GM12878 (cell line): ENCODE measurements around the gene ST13. TPM values are rescaled to one million over a fixed set of nuclear protein-coding genes. Genes with fewer than 3 reads are reported as not detected.

Experiments used
- ATAC-seq: fragments of 200-7000 bp; cut with Tn5 transposase; 3 replicates; pipeline ENCODE4 v1.9.1; 2020; ENCODE audit warnings: mild to moderate bottlenecking, moderate library complexity
- BruUV-seq: library from RNA; stranded (reverse); fragments of 400-500 nt; replicated peaks from 2 replicates; lab custom pipeline; 2021; lab: Mats Ljungman, UMichigan
- CTCF ChIA-PET: fragments of 300-600 bp; sonication (Branson Sonifier 250); formaldehyde crosslinking; extraction: SDS; loops from one replicate; lab custom pipeline; 2021; ENCODE audit warnings: inconsistent platforms; lab: Yijun Ruan, JAX
- POLR2A ChIA-PET: fragments of 350-600 bp; formaldehyde crosslinking; extraction: SDS; loops from one replicate; lab custom pipeline; 2021; ENCODE audit warnings: inconsistent platforms; lab: Charles Lee
- RAD21 ChIA-PET: fragments of 300-600 bp; sonication (Branson Sonifier 250); formaldehyde crosslinking; loops from one replicate; lab custom pipeline; 2023; ENCODE audit warnings: antibody characterized with exemption; ENCODE audit not compliant: unreplicated experiment; lab: Charles Lee
- SMC1A ChIA-PET: fragments of 300-600 bp; sonication (Branson Sonifier 250); formaldehyde crosslinking; loops from one replicate; lab custom pipeline; 2023; ENCODE audit not compliant: unreplicated experiment, uncharacterized antibody; lab: Charles Lee
- DNase-seq: peaks from one replicate; pipeline ENCODE4 v3.0.0-alpha.2; 2011; ENCODE audit warnings: low read depth, low spot score
- FAIRE-seq: peaks from 3 replicates; lab custom pipeline; 2011; peaks lifted over from hg19 to GRCh38; lab: Jason Lieb, UNC
- H2AFZ ChIP-seq: 2 replicates; pipeline ENCODE4 v1.6.0; 2011; ENCODE audit warnings: low read depth, low read length, control low read depth; ENCODE audit not compliant: control insufficient read depth
- H3K27ac ChIP-seq: 2 replicates; pipeline ENCODE4 v1.5.1; 2011; ENCODE audit warnings: control low read depth; ENCODE audit not compliant: control insufficient read depth, insufficient read depth
- H3K27me3 ChIP-seq, 2 experiments: replicated peaks in 1 of 2; 2 replicates each; pipeline versions ENCODE4 v1.6.0 to v1.6.1; 2011; ENCODE audit warnings: low read length in 1 of 2; ENCODE audit not compliant: control insufficient read depth in 2 of 2, insufficient read depth in 2 of 2
- H3K36me3 ChIP-seq, 2 experiments: 2 replicates each; pipeline ENCODE4 v1.5.1; 2011; ENCODE audit warnings: low read length in 1 of 2; ENCODE audit not compliant: control insufficient read depth in 2 of 2, insufficient read depth in 2 of 2
- H3K4me1 ChIP-seq: 2 replicates; pipeline ENCODE4 v1.6.1; 2011; ENCODE audit warnings: mild to moderate bottlenecking, low read length, moderate library complexity, mixed read lengths; ENCODE audit not compliant: control insufficient read depth, insufficient read depth
- H3K4me2 ChIP-seq: 2 replicates; pipeline ENCODE4 v1.6.0; 2011; ENCODE audit warnings: control low read depth; ENCODE audit not compliant: control insufficient read depth, insufficient read depth
- H3K4me3 ChIP-seq: fragments of 200-600 bp; sonication (generic); 2 replicates; pipeline ENCODE4 v1.5.1; 2016
- H3K79me2 ChIP-seq: 2 replicates; pipeline ENCODE4 v1.6.0; 2011; ENCODE audit warnings: low read length; ENCODE audit not compliant: control insufficient read depth, insufficient read depth
- H3K9ac ChIP-seq: 2 replicates; pipeline ENCODE4 v1.8.0; 2011; ENCODE audit warnings: low read length, control low read depth, mixed read lengths; ENCODE audit not compliant: control insufficient read depth, insufficient read depth
- H3K9me3 ChIP-seq: replicated peaks from 3 replicates; pipeline ENCODE4 v1.5.1; 2011; ENCODE audit warnings: mild to moderate bottlenecking, low read length; ENCODE audit not compliant: control insufficient read depth, insufficient read depth
- H4K20me1 ChIP-seq: 2 replicates; pipeline ENCODE4 v1.6.0; 2011; ENCODE audit not compliant: control insufficient read depth, insufficient read depth
- BHLHE40 ChIP-seq, 2 experiments: fragments of 450-650 bp in 1 of 2; IDR thresholded peaks; 2 replicates each; pipeline ENCODE4 v1.6.1; 2011 to 2017; ENCODE audit warnings: low read depth in 2 of 2, borderline replicate concordance in 1 of 2, improper control_type of control experiment in 1 of 2, low read length in 1 of 2, mild to moderate bottlenecking in 1 of 2
- ETV6 ChIP-seq, 2 experiments: fragments of 450-650 bp in 1 of 2; IDR thresholded peaks in 1 of 2; conservative IDR thresholded peaks in 1 of 2; 2 replicates each; pipeline ENCODE4 v1.6.1; 2014; ENCODE audit warnings: antibody characterized with exemption in 1 of 2, borderline replicate concordance in 1 of 2, low read depth in 1 of 2, mild to moderate bottlenecking in 1 of 2, moderate library complexity in 1 of 2
- NFXL1 ChIP-seq: fragments of 450-650 bp; IDR thresholded peaks from 2 replicates; pipeline ENCODE4 v1.6.1; 2017; ENCODE audit warnings: antibody characterized with exemption, mild to moderate bottlenecking, borderline replicate concordance
- PAX8 ChIP-seq: fragments of 450-650 bp; IDR thresholded peaks from 2 replicates; pipeline ENCODE4 v1.6.1; 2017; ENCODE audit warnings: mild to moderate bottlenecking, moderate library complexity
- POU2F2 ChIP-seq: IDR thresholded peaks from 3 replicates; pipeline ENCODE4 v1.6.1; 2011; ENCODE audit warnings: low read depth, mild to moderate bottlenecking, low read length, borderline replicate concordance
- SUPT20H ChIP-seq: IDR thresholded peaks from 2 replicates; pipeline ENCODE4 v1.6.1; 2011; ENCODE audit warnings: low read depth, mild to moderate bottlenecking, low read length, moderate library complexity, borderline replicate concordance; ENCODE audit not compliant: control insufficient read depth
- WGBS: methylation state at CpG from one replicate; pipeline ENCODE4 v1.1.6; 2016; ENCODE audit warnings: low lambda C conversion rate; ENCODE audit not compliant: insufficient replicate concordance, insufficient coverage; ENCODE audit errors: missing lambda C conversion rate; 5-methylcytosine and 5-hydroxymethylcytosine counted together
- in situ Hi-C: fragments of 300-500 bp; cut with MboI; formaldehyde crosslinking; loops from 9 replicates; pipeline ENCODE4 v1.14.3; 2018; ENCODE audit warnings: mixed read lengths
- intact Hi-C: fragments of 100-400 bp; cut with micrococcal nuclease; formaldehyde crosslinking; loops from one replicate; pipeline ENCODE4 v1.14.2; 2022; ENCODE audit not compliant: unreplicated experiment
- polyA plus RNA-seq, 11 experiments: library from polyadenylated mRNA; depleted of rRNA in 4 of 11; unstranded in 6 of 11; stranded (reverse) in 5 of 11; fragments of >200 nt; fragmentation: Nextera tagmentation in 4 of 11; fragmentation: Illumina TruSeq in 1 of 11; extraction: Ambion mirVana in 4 of 11; extraction: Trizol in 1 of 11; gene quantifications; 1 replicate in 1 of 11; 2 replicates in 10 of 11; pipeline versions ENCODE4 v1.2.1 to v1.2.3, GENCODE V29; 2011 to 2016; ENCODE audit warnings: inconsistent platforms in 2 of 11, missing spikeins in 2 of 11, low read depth in 1 of 11
- total RNA-seq, 4 experiments: library from RNA; depleted of rRNA in 3 of 4; stranded (reverse); fragments of >200 nt in 3 of 4; fragmentation: Illumina TruSeq in 1 of 4; extraction: Trizol in 1 of 4; gene quantifications; 2 replicates each; pipeline versions ENCODE4 v1.2.1 to v1.2.3, GENCODE V29; 2013 to 2021
- TF ChIP-seq, protein P1 (sequence below): fragments of 450-650 bp; IDR thresholded peaks from 2 replicates; pipeline ENCODE4 v1.6.1; 2017; ENCODE audit warnings: mild to moderate bottlenecking, moderate library complexity
- TF ChIP-seq, protein P2 (sequence below): IDR thresholded peaks from 2 replicates; pipeline ENCODE4 v1.6.1; 2011; ENCODE audit warnings: low read depth, low read length, improper control_type of control experiment, borderline replicate concordance
- TF ChIP-seq, protein P3 (sequence below): fragments of 450-650 bp; formaldehyde crosslinking; IDR thresholded peaks from 2 replicates; pipeline ENCODE4 v1.4.0; 2020; ENCODE audit warnings: mild to moderate bottlenecking, moderate library complexity

Gene ST13
- total and polyA plus RNA-seq, 10 of the 15 experiments (the other 5 are each of a cell fraction or from before 2014, with no cell fraction given), result 52.5 to 286 (median 181) TPM

DNA sequence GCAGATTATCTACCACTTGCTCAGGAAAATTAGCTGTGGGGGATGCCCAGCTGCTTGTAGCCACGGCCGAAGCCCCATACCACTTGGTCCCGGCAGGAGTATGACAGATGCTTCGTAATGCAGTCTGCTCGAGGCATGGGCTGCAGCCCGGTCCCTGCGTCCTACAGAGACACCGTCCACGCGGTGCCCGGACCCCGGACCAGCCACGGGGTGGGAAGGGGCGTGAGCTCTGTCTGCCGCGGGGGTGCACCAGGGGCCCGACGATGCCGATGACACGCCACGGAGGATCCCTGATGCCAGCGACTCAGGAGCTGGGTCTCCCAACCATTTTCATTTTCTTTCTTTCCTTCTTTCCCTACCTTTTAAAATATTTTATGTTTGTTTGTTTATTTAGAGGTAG is 67.3 kb downstream of the ST13 start:
- over 99% methylated on average over 22 of the region's 22 CpGs for WGBS
- H2AFZ ChIP-seq, result no peak overlapping the region
- FAIRE-seq, result no peak
- no peak for ATAC-seq
- no peaks in the 10 kb centered on the region for H3K27me3 ChIP-seq
- ChIA-PET POLR2A (interaction anchor here (1.2 kb wide), 1 partner anchor 12 kb away, joined by 3 read pairs; no protein-coding TSS in a partner anchor), SMC1A (no interaction called here), CTCF (no interaction called here), RAD21 (interaction anchor here (0.6 kb wide), 1 partner anchor 424 kb away, joined by 4 read pairs; no protein-coding TSS in a partner anchor)
- H3K27ac ChIP-seq, result no peak overlapping the region
- H3K4me1 ChIP-seq, result no peaks in the 10 kb centered on the region; the same call in 1 of the 2 replicates
- peaks cover 2 to 19% of the 10 kb centered on the region in 2 experiments for H3K36me3 ChIP-seq
- no peaks in the 10 kb centered on the region for H3K9me3 ChIP-seq
- in situ Hi-C loops, result no loop called here
- no peaks in the 10 kb centered on the region for H4K20me1 ChIP-seq
- no peak overlapping the region for H3K4me2 ChIP-seq
- no TSS peak for BruUV-seq
- DNase-seq, result no peak
- intact Hi-C loops, result no loop called here
- no peak overlapping the region for H3K4me3 ChIP-seq
- no peaks in the 10 kb centered on the region for H3K79me2 ChIP-seq
- no peak overlapping the region for H3K9ac ChIP-seq
- TF ChIP-seq, protein P1, sequence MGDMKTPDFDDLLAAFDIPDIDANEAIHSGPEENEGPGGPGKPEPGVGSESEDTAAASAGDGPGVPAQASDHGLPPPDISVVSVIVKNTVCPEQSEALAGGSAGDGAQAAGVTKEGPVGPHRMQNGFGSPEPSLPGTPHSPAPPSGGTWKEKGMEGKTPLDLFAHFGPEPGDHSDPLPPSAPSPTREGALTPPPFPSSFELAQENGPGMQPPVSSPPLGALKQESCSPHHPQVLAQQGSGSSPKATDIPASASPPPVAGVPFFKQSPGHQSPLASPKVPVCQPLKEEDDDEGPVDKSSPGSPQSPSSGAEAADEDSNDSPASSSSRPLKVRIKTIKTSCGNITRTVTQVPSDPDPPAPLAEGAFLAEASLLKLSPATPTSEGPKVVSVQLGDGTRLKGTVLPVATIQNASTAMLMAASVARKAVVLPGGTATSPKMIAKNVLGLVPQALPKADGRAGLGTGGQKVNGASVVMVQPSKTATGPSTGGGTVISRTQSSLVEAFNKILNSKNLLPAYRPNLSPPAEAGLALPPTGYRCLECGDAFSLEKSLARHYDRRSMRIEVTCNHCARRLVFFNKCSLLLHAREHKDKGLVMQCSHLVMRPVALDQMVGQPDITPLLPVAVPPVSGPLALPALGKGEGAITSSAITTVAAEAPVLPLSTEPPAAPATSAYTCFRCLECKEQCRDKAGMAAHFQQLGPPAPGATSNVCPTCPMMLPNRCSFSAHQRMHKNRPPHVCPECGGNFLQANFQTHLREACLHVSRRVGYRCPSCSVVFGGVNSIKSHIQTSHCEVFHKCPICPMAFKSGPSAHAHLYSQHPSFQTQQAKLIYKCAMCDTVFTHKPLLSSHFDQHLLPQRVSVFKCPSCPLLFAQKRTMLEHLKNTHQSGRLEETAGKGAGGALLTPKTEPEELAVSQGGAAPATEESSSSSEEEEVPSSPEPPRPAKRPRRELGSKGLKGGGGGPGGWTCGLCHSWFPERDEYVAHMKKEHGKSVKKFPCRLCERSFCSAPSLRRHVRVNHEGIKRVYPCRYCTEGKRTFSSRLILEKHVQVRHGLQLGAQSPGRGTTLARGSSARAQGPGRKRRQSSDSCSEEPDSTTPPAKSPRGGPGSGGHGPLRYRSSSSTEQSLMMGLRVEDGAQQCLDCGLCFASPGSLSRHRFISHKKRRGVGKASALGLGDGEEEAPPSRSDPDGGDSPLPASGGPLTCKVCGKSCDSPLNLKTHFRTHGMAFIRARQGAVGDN, result no peak
- TF ChIP-seq, protein P2, sequence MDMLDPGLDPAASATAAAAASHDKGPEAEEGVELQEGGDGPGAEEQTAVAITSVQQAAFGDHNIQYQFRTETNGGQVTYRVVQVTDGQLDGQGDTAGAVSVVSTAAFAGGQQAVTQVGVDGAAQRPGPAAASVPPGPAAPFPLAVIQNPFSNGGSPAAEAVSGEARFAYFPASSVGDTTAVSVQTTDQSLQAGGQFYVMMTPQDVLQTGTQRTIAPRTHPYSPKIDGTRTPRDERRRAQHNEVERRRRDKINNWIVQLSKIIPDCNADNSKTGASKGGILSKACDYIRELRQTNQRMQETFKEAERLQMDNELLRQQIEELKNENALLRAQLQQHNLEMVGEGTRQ, result no peak
- TF ChIP-seq, protein P3, sequence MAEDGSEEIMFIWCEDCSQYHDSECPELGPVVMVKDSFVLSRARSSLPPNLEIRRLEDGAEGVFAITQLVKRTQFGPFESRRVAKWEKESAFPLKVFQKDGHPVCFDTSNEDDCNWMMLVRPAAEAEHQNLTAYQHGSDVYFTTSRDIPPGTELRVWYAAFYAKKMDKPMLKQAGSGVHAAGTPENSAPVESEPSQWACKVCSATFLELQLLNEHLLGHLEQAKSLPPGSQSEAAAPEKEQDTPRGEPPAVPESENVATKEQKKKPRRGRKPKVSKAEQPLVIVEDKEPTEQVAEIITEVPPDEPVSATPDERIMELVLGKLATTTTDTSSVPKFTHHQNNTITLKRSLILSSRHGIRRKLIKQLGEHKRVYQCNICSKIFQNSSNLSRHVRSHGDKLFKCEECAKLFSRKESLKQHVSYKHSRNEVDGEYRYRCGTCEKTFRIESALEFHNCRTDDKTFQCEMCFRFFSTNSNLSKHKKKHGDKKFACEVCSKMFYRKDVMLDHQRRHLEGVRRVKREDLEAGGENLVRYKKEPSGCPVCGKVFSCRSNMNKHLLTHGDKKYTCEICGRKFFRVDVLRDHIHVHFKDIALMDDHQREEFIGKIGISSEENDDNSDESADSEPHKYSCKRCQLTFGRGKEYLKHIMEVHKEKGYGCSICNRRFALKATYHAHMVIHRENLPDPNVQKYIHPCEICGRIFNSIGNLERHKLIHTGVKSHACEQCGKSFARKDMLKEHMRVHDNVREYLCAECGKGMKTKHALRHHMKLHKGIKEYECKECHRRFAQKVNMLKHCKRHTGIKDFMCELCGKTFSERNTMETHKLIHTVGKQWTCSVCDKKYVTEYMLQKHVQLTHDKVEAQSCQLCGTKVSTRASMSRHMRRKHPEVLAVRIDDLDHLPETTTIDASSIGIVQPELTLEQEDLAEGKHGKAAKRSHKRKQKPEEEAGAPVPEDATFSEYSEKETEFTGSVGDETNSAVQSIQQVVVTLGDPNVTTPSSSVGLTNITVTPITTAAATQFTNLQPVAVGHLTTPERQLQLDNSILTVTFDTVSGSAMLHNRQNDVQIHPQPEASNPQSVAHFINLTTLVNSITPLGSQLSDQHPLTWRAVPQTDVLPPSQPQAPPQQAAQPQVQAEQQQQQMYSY (CRISPR knock-in tag), result no peak
- TF ChIP-seq POU2F2, result no peak
- TF ChIP-seq SUPT20H, result no peak
- no peak for TF ChIP-seq BHLHE40 (IDR thresholded peaks at IDR 0.05; ENCODE audit: borderline replicate concordance in 1 of 2, low read depth in 2 of 2, low read length in 1 of 2)
- no peak for TF ChIP-seq PAX8
- TF ChIP-seq ETV6 (conservative IDR thresholded peaks at IDR 0.05 in 1 of 2, IDR thresholded peaks at IDR 0.05 in 1 of 2; ENCODE audit: borderline replicate concordance in 1 of 2, low read depth in 1 of 2), result no peak
- TF ChIP-seq NFXL1, result no peak
